ENCODE results near the gene DOCK4.

Gene DOCK4

DNA sequence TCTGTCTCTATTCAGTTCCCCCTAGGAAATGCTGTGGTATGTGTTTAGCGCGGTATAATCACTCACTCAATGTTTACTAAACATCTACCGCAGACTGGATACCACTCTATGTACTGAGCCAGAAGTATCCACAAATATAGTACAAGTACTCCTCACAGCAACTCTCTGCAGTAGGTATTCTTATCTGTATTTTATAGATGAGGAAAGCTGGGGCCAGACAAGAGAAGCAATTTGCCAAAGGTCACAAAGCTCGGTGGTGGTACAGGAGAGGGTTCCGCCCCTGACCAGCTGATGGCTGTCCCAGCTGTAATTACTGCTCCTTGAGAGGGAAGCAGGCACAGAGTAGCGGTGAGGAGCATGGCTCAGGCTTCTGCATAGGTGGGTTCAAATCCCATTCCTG, 184.1 kb downstream of the DOCK4 start:
- TF ChIP-seq, protein P1, sequence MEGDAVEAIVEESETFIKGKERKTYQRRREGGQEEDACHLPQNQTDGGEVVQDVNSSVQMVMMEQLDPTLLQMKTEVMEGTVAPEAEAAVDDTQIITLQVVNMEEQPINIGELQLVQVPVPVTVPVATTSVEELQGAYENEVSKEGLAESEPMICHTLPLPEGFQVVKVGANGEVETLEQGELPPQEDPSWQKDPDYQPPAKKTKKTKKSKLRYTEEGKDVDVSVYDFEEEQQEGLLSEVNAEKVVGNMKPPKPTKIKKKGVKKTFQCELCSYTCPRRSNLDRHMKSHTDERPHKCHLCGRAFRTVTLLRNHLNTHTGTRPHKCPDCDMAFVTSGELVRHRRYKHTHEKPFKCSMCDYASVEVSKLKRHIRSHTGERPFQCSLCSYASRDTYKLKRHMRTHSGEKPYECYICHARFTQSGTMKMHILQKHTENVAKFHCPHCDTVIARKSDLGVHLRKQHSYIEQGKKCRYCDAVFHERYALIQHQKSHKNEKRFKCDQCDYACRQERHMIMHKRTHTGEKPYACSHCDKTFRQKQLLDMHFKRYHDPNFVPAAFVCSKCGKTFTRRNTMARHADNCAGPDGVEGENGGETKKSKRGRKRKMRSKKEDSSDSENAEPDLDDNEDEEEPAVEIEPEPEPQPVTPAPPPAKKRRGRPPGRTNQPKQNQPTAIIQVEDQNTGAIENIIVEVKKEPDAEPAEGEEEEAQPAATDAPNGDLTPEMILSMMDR (IDR thresholded peaks at IDR 0.05) = no peak
- no peaks in the 10 kb centered on the region for H3K9me3 Mint-ChIP-seq
- H3K4me1 Mint-ChIP-seq = peaks cover 5% of the 10 kb centered on the region
- H3K36me3 Mint-ChIP-seq (ENCODE audit: low read depth) = no peaks in the 10 kb centered on the region
- DNase-seq = no peak
- H3K27me3 Mint-ChIP-seq (ENCODE audit: low read depth, poor library complexity) = no peaks in the 10 kb centered on the region
- no peak overlapping the region for H3K27ac Mint-ChIP-seq
- H3K4me3 Mint-ChIP-seq = no peak overlapping the region

DNA sequence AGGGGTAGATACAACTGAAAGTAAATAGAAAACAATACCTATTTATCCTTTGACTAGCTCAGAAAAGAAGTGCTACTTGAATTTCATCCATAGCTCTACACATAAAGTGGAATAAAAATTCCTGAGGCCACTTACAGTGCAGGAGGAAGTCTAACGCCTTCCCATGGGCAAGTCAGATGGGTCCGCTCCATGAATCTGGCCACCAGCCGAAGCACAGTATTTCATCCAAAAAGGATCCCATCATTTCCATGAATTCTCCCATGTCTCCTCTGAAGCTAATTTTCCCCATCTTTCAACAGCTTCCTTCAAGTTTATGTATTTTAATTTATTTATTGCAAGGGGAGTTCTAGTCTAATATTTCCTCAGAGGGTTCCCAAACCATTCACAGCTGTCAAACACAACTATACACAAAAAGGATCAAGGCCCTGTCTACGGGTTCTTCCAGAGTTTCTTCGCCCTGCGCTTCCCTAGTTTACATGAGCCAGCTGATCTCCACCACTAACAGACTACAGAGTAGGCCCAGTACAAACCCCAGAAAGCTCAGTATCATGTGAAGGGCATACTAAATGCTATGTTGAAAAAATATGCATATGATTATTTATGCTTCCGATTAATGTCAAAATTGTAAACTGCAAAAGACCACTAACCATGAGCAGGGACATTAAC, 184.7 kb downstream of the DOCK4 start:
- Mint-ChIP-seq H3K4me3 (no peak overlapping the region), H3K4me1 (peaks cover 5% of the 10 kb centered on the region)

DNA sequence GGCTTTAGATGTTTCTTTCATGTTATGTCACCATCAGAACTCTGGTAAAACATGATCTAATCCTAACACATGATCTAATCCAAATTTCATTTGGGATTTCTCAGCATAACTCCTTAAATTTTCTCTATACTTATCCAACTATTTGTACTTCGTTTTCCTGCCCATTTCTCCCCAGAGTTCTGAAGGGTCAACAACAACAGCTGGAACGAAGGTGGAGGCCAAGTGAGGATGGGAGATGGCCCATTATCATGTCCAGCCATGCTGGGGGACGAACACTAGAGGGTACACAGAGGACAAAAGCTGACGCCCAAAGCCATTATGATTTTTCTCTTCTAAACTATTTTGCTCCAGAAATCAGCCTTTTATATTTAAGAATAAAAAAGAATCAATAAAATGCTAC, 185.4 kb downstream of the DOCK4 start:
- no peak overlapping the region for H3K27ac Mint-ChIP-seq
- H3K36me3 Mint-ChIP-seq (ENCODE audit: low read depth) = no peaks in the 10 kb centered on the region

More for the DNA sequence above, 184.7 kb downstream of the DOCK4 start:
- no peaks in the 10 kb centered on the region for H3K27me3 Mint-ChIP-seq (ENCODE audit: low read depth, poor library complexity)
- H3K36me3 Mint-ChIP-seq (ENCODE audit: low read depth) = no peaks in the 10 kb centered on the region
- peak overlapping the region; percentile 16 for H3K27ac Mint-ChIP-seq
- no peaks in the 10 kb centered on the region for H3K9me3 Mint-ChIP-seq
- no peak for DNase-seq
- TF ChIP-seq, protein P1 (IDR thresholded peaks at IDR 0.05) = no peak

DNA sequence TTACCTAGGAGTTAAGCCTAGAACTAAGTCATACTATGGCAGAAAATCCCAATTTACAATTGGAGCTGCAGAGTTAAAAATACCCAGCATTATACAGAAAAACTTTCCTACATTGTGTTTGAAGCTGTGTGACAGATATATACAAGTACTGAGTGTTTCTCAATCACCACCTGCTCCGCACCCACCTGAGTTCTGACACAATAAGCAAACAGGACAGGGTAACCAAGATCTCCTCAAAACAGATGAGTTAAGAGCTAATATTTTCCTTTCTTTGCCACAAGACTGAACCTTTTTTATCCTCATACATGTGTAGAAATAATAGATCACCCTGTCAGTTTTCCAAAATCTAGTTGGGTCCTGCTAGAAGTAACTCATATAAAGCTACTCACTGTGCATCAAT, 186.3 kb downstream of the DOCK4 start:
- H3K27me3 Mint-ChIP-seq (ENCODE audit: low read depth, poor library complexity) = no peaks in the 10 kb centered on the region
- TF ChIP-seq, protein P1 (IDR thresholded peaks at IDR 0.05) = no peak
- H3K36me3 Mint-ChIP-seq (ENCODE audit: low read depth) = no peaks in the 10 kb centered on the region
- H3K27ac Mint-ChIP-seq = no peak overlapping the region
- H3K4me3 Mint-ChIP-seq = no peak overlapping the region
- H3K4me1 Mint-ChIP-seq = no peaks in the 10 kb centered on the region
- no peaks in the 10 kb centered on the region for H3K9me3 Mint-ChIP-seq
- no peak for DNase-seq

More for the DNA sequence above, 185.4 kb downstream of the DOCK4 start:
- no peak for DNase-seq
- TF ChIP-seq, protein P1 (IDR thresholded peaks at IDR 0.05) = no peak
- no peaks in the 10 kb centered on the region for H3K27me3 Mint-ChIP-seq (ENCODE audit: low read depth, poor library complexity)
- peaks cover 2% of the 10 kb centered on the region for H3K4me1 Mint-ChIP-seq
- no peaks in the 10 kb centered on the region for H3K9me3 Mint-ChIP-seq
- H3K4me3 Mint-ChIP-seq = no peak overlapping the region

DNA sequence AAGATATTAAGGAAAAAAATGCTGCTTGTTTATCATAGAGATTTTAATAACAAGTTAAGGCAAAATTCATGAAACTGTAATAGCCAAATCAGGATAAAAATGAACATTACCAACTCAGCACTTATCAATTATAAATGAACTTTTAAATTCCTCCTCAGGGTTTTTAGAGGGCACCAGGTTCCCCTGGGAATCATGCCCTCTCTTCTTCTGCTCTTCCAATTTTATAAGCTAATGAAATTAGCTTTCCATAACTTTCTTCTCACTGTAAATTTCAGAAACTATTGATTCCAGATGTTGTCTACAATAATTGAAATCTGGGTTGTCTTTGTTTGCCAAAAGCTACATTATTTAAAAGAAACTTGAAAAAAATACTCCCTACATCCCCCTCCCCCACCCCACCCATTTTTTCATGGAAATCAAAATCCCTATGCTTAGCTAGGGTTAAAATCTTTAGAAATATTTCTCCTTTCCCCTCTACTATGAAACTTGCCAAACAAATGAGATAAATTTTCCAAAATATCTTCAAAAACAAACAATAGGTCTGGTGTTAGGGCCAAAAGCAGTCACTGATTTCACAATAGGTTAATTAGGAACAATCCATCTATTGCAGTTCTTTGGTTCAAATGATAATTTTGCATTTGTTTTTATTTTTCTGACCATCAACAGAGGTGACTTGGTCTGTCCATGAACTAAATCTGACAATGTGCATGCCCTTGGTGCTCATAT, 187.7 kb downstream of the DOCK4 start:
- TF ChIP-seq, protein P1 (IDR thresholded peaks at IDR 0.05) = no peak
- H3K4me1 Mint-ChIP-seq = no peaks in the 10 kb centered on the region
- H3K27me3 Mint-ChIP-seq (ENCODE audit: low read depth, poor library complexity) = no peaks in the 10 kb centered on the region
- H3K9me3 Mint-ChIP-seq = no peaks in the 10 kb centered on the region
- DNase-seq = no peak
- no peaks in the 10 kb centered on the region for H3K36me3 Mint-ChIP-seq (ENCODE audit: low read depth)
- H3K27ac Mint-ChIP-seq = no peak overlapping the region
- no peak overlapping the region for H3K4me3 Mint-ChIP-seq
